PFSK-1 (cell line): ENCODE data around the gene SP6.

Experiments
- POLR2AphosphoS5 ChIP-seq: IDR thresholded peaks from 2 replicates; pipeline ENCODE4 v1.6.1; 2012; ENCODE audit warnings: low read depth, mild to moderate bottlenecking, control low read depth, low read length, moderate library complexity
- TAF1 ChIP-seq: IDR thresholded peaks from 2 replicates; pipeline ENCODE4 v1.6.1; 2012; ENCODE audit warnings: low read length, control low read depth, borderline replicate concordance; ENCODE audit not compliant: insufficient read depth
- TF ChIP-seq, protein P1 (sequence below), 2 experiments: IDR thresholded peaks; 2 replicates each; pipeline versions ENCODE4 v1.6.1 to v1.8.0; 2011 to 2012; ENCODE audit warnings: low read depth in 2 of 2, low read length in 2 of 2, control low read depth in 1 of 2, inconsistent platforms in 1 of 2, mild to moderate bottlenecking in 1 of 2, moderate library complexity in 1 of 2; ENCODE audit not compliant: insufficient read depth in 1 of 2

GRCh38 chr17:47847341-47848197 is 3.4 kb downstream of the SP6 start:
- TF ChIP-seq POLR2AphosphoS5 (no peak), TAF1 (no peak)
- TF ChIP-seq, protein P1, sequence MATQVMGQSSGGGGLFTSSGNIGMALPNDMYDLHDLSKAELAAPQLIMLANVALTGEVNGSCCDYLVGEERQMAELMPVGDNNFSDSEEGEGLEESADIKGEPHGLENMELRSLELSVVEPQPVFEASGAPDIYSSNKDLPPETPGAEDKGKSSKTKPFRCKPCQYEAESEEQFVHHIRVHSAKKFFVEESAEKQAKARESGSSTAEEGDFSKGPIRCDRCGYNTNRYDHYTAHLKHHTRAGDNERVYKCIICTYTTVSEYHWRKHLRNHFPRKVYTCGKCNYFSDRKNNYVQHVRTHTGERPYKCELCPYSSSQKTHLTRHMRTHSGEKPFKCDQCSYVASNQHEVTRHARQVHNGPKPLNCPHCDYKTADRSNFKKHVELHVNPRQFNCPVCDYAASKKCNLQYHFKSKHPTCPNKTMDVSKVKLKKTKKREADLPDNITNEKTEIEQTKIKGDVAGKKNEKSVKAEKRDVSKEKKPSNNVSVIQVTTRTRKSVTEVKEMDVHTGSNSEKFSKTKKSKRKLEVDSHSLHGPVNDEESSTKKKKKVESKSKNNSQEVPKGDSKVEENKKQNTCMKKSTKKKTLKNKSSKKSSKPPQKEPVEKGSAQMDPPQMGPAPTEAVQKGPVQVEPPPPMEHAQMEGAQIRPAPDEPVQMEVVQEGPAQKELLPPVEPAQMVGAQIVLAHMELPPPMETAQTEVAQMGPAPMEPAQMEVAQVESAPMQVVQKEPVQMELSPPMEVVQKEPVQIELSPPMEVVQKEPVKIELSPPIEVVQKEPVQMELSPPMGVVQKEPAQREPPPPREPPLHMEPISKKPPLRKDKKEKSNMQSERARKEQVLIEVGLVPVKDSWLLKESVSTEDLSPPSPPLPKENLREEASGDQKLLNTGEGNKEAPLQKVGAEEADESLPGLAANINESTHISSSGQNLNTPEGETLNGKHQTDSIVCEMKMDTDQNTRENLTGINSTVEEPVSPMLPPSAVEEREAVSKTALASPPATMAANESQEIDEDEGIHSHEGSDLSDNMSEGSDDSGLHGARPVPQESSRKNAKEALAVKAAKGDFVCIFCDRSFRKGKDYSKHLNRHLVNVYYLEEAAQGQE (IDR thresholded peaks at IDR 0.05; ENCODE audit: insufficient read depth in 1 of 2, low read depth in 2 of 2, low read length in 2 of 2): no peak
